HG02588 (cell line): ENCODE data around the gene CNTN1.
"Not testable (repeated sequence)": the region's sequence is repeated elsewhere in the genome, so short reads cannot be mapped to it uniquely, and the experiment has no call there.

ENCODE experiments used
- ATAC-seq: cut with Tn5 transposase; IDR thresholded peaks from one replicate; pipeline ENCODE4 v1.9.1; 2021; ENCODE audit warnings: mild to moderate bottlenecking, moderate library complexity; ENCODE audit not compliant: unreplicated experiment

Gene CNTN1

GRCh38 chr12:41019461-41019860, 327.2 kb downstream of the CNTN1 start:
- ATAC-seq = no peak

- no peak for ATAC-seq
Measured at GRCh38 chr12:41023836-41024235, 331.6 kb downstream of the CNTN1 start.

- no peak for ATAC-seq
Measured at GRCh38 chr12:41026151-41026550, 333.9 kb downstream of the CNTN1 start.

GRCh38 chr12:41032386-41032785, 340.1 kb downstream of the CNTN1 start:
- ATAC-seq = no peak

- ATAC-seq = no peak
Measured at GRCh38 chr12:41034686-41035085, 342.4 kb downstream of the CNTN1 start.

GRCh38 chr12:41039461-41039860, 347.2 kb downstream of the CNTN1 start:
- no peak for ATAC-seq

GRCh38 chr12:41045509-41045908, 353.3 kb downstream of the CNTN1 start:
- no peak for ATAC-seq

- ATAC-seq = no peak
Measured at GRCh38 chr12:41049033-41049432, 356.8 kb downstream of the CNTN1 start.

- ATAC-seq = no peak
Measured at GRCh38 chr12:41051954-41052353, 359.7 kb downstream of the CNTN1 start.

GRCh38 chr12:41052441-41052840, 360.2 kb downstream of the CNTN1 start:
- ATAC-seq = no peak

- no peak for ATAC-seq
Measured at GRCh38 chr12:41053046-41053445, 360.8 kb downstream of the CNTN1 start.

- no peak for ATAC-seq
Measured at GRCh38 chr12:41055875-41056577, 363.8 kb downstream of the CNTN1 start.

GRCh38 chr12:41058266-41058665, 366.0 kb downstream of the CNTN1 start:
- no peak for ATAC-seq

- ATAC-seq = no peak
Measured at GRCh38 chr12:41061192-41061591, 369.0 kb downstream of the CNTN1 start.

- no peak for ATAC-seq
Measured at GRCh38 chr12:41064411-41064810, 372.2 kb downstream of the CNTN1 start.

GRCh38 chr12:41067941-41068645, 375.9 kb downstream of the CNTN1 start:
- no peak for ATAC-seq

GRCh38 chr12:41073633-41074472, 381.6 kb downstream of the CNTN1 start:
- no peak for ATAC-seq

- ATAC-seq = no peak
Measured at GRCh38 chr12:41074473-41074769, 382.2 kb downstream of the CNTN1 start.

- no peak for ATAC-seq
Measured at GRCh38 chr12:41076114-41076513, 383.9 kb downstream of the CNTN1 start.

- ATAC-seq = not testable (repeated sequence)
Measured at GRCh38 chr12:41081241-41081640, 389.0 kb downstream of the CNTN1 start.

GRCh38 chr12:41089438-41089837, 397.2 kb downstream of the CNTN1 start:
- ATAC-seq = no peak

GRCh38 chr12:41092115-41092514, 399.9 kb downstream of the CNTN1 start:
- ATAC-seq = no peak
